WERI-Rb-1 (cell line): ENCODE data around the gene RAD51B.

Experiments used
- DNase-seq: peaks from one replicate; pipeline ENCODE4 v3.0.0-alpha.2; 2020
- H3K27ac ChIP-seq: fragments of 250-450 bp; sonication (Bioruptor Pico); 2 replicates; pipeline ENCODE4 v1.5.1; 2020; ENCODE audit warnings: mild to moderate bottlenecking, moderate library complexity
- H3K27me3 ChIP-seq: fragments of 250-450 bp; sonication (Bioruptor Pico); 2 replicates; pipeline ENCODE4 v1.5.1; 2021; ENCODE audit warnings: mild to moderate bottlenecking, low read depth, moderate library complexity; ENCODE audit not compliant: insufficient read depth, severe bottlenecking
- H3K36me3 ChIP-seq: fragments of 250-450 bp; sonication (Bioruptor Pico); 2 replicates; pipeline ENCODE4 v1.5.1; 2020; ENCODE audit warnings: mild to moderate bottlenecking, moderate library complexity
- H3K4me3 ChIP-seq: 2 replicates; pipeline ENCODE4 v1.5.1; 2011; ENCODE audit warnings: low read depth, mild to moderate bottlenecking, control low read depth, low read length
- H3K9me3 ChIP-seq: fragments of 250-450 bp; sonication (Bioruptor Pico); 2 replicates; pipeline ENCODE4 v1.5.1; 2021; ENCODE audit warnings: mild to moderate bottlenecking, moderate library complexity; ENCODE audit not compliant: severe bottlenecking
- TF ChIP-seq, protein P1 (sequence below): IDR thresholded peaks from 2 replicates; pipeline ENCODE4 v1.5.1; 2011; ENCODE audit warnings: low read depth, mild to moderate bottlenecking, control low read depth, inconsistent platforms, low read length

The RAD51B gene

DNA sequence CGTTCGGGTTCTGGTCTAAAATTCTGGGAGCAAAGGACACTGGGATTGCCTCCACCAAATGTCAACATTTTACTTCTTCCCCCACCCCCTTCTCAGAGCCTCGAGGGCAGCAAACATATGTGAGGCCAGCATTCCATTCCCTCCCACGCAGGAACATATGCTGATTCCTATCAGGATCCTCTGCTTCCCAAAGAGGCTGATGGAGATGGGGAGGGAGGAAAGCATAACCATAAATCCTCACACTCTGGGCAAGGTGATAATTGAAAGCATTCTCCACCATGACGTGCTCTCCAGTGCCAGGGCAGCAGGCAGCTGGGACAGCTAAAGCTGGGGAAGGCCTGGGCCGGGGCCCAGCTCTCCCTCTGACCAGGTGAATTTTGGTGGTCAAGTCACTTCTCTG lies 578.2 kb downstream of the RAD51B start:
- H3K27me3 ChIP-seq: no peaks in the 10 kb centered on the region
- no peak overlapping the region for H3K27ac ChIP-seq
- no peak overlapping the region for H3K4me3 ChIP-seq
- H3K36me3 ChIP-seq: no peaks in the 10 kb centered on the region
- TF ChIP-seq, protein P1, sequence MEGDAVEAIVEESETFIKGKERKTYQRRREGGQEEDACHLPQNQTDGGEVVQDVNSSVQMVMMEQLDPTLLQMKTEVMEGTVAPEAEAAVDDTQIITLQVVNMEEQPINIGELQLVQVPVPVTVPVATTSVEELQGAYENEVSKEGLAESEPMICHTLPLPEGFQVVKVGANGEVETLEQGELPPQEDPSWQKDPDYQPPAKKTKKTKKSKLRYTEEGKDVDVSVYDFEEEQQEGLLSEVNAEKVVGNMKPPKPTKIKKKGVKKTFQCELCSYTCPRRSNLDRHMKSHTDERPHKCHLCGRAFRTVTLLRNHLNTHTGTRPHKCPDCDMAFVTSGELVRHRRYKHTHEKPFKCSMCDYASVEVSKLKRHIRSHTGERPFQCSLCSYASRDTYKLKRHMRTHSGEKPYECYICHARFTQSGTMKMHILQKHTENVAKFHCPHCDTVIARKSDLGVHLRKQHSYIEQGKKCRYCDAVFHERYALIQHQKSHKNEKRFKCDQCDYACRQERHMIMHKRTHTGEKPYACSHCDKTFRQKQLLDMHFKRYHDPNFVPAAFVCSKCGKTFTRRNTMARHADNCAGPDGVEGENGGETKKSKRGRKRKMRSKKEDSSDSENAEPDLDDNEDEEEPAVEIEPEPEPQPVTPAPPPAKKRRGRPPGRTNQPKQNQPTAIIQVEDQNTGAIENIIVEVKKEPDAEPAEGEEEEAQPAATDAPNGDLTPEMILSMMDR: no peak
- no peak for DNase-seq
- no peaks in the 10 kb centered on the region for H3K9me3 ChIP-seq

GRCh38 chr14:68398370-68398769 lies 578.8 kb downstream of the RAD51B start:
- TF ChIP-seq, protein P1: no peak
- H3K27me3 ChIP-seq: no peaks in the 10 kb centered on the region
- no peak overlapping the region for H3K27ac ChIP-seq
- no peak for DNase-seq
- H3K4me3 ChIP-seq: no peak overlapping the region
- H3K9me3 ChIP-seq: no peaks in the 10 kb centered on the region
- H3K36me3 ChIP-seq: no peaks in the 10 kb centered on the region

- no peaks in the 10 kb centered on the region for H3K9me3 ChIP-seq
- H3K4me3 ChIP-seq: no peak overlapping the region
- H3K27me3 ChIP-seq: no peaks in the 10 kb centered on the region
- DNase-seq: no peak
- H3K36me3 ChIP-seq: no peaks in the 10 kb centered on the region
- H3K27ac ChIP-seq: no peak overlapping the region
- TF ChIP-seq, protein P1: no peak
These were observed 580.4 kb downstream of the RAD51B start for GRCh38 chr14:68399971-68400370.

GRCh38 chr14:68401317-68401716 lies 581.7 kb downstream of the RAD51B start:
- no peaks in the 10 kb centered on the region for H3K36me3 ChIP-seq
- no peaks in the 10 kb centered on the region for H3K27me3 ChIP-seq
- no peaks in the 10 kb centered on the region for H3K9me3 ChIP-seq
- no peak overlapping the region for H3K27ac ChIP-seq
- TF ChIP-seq, protein P1: no peak
- no peak overlapping the region for H3K4me3 ChIP-seq
- DNase-seq: no peak

DNA sequence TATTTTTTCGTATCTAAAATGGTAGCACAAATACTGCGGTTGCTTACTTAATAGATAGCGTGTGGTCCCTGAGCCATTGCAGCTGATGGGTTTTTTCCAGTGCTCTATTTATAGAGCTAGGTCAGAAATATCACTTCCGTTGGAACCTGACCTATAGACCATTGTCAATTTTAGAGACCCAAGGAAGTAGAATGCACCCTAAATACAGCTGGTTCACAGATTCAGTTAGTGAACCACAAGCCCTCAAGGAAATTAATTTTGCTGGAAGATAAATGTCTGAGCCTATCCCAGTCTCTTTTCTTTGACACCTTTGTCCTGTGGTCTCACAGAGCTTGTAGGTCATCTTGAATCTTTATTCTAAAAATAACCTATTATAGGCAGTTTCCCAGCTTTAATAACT lies 582.3 kb downstream of the RAD51B start:
- Histone ChIP-seq H3K9me3 (no peaks in the 10 kb centered on the region), H3K27ac (no peak overlapping the region), H3K4me3 (no peak overlapping the region), H3K27me3 (no peaks in the 10 kb centered on the region), H3K36me3 (no peaks in the 10 kb centered on the region)
- no peak for DNase-seq
- TF ChIP-seq, protein P1: no peak

GRCh38 chr14:68402525-68403101 lies 583.0 kb downstream of the RAD51B start:
- no peak for DNase-seq
- no peaks in the 10 kb centered on the region for H3K9me3 ChIP-seq
- TF ChIP-seq, protein P1: no peak
- no peak overlapping the region for H3K27ac ChIP-seq
- no peaks in the 10 kb centered on the region for H3K36me3 ChIP-seq
- H3K4me3 ChIP-seq: no peak overlapping the region
- H3K27me3 ChIP-seq: no peaks in the 10 kb centered on the region
